SK-N-SH treated with all-trans-retinoic acid at 6 μM for 48 hours (cell line): Measurements from ENCODE around the gene PUM1.

Source experiments
- ATAC-seq: fragments of 200-7000 bp; cut with Tn5 transposase; 3 replicates; pipeline ENCODE4 v1.9.1; 2020; ENCODE audit warnings: mild to moderate bottlenecking, moderate library complexity
- ARNTL ChIP-seq: fragments of 450-650 bp; formaldehyde crosslinking; IDR thresholded peaks from 2 replicates; pipeline ENCODE4 v1.5.0; 2020; ENCODE audit warnings: low read depth, mild to moderate bottlenecking, moderate library complexity, borderline replicate concordance
- BACH2 ChIP-seq: fragments of 250-450 bp; sonication (Bioruptor Pico); IDR thresholded peaks from 2 replicates; pipeline ENCODE4 v1.9.0; 2021; ENCODE audit warnings: mild to moderate bottlenecking, borderline replicate concordance
- CSDC2 ChIP-seq: fragments of 250-450 bp; sonication (Bioruptor Pico); IDR thresholded peaks from 2 replicates; pipeline ENCODE4 v1.5.0; 2020; ENCODE audit warnings: mild to moderate bottlenecking, moderate library complexity
- ESRRG ChIP-seq: fragments of 250-450 bp; sonication (Bioruptor Pico); IDR thresholded peaks from 2 replicates; pipeline ENCODE4 v1.6.1; 2021; ENCODE audit warnings: mild to moderate bottlenecking
- GLIS3 ChIP-seq: fragments of 250-450 bp; sonication (Bioruptor Pico); IDR thresholded peaks from 2 replicates; pipeline ENCODE4 v1.5.0; 2020; ENCODE audit warnings: mild to moderate bottlenecking, moderate library complexity
- ISL1 ChIP-seq: fragments of 250-450 bp; sonication (Bioruptor Pico); IDR thresholded peaks from 2 replicates; pipeline ENCODE4 v2.1.2; 2022; ENCODE audit warnings: mild to moderate bottlenecking, moderate library complexity
- OSR1 ChIP-seq: fragments of 250-450 bp; sonication (Bioruptor Pico); IDR thresholded peaks from 2 replicates; pipeline ENCODE4 v1.8.0; 2022; ENCODE audit warnings: moderate library complexity, mild to moderate bottlenecking, inconsistent platforms
- PPARA ChIP-seq: fragments of 250-450 bp; sonication (Bioruptor Pico); IDR thresholded peaks from 2 replicates; pipeline ENCODE4 v1.5.0; 2020; ENCODE audit warnings: mild to moderate bottlenecking, borderline replicate concordance
- RARB ChIP-seq: fragments of 250-450 bp; sonication (Bioruptor Pico); IDR thresholded peaks from 2 replicates; pipeline ENCODE4 v1.8.0; 2021; ENCODE audit warnings: mild to moderate bottlenecking, moderate library complexity
- SNAI2 ChIP-seq: fragments of 250-450 bp; sonication (Bioruptor Pico); IDR thresholded peaks from 2 replicates; pipeline ENCODE4 v1.5.0; 2020; ENCODE audit warnings: mild to moderate bottlenecking, moderate library complexity
- TCF4 ChIP-seq: fragments of 250-450 bp; sonication (Bioruptor Pico); IDR thresholded peaks from 2 replicates; pipeline ENCODE4 v1.8.0; 2021; ENCODE audit warnings: mild to moderate bottlenecking, moderate library complexity, borderline replicate concordance
- TOX ChIP-seq: fragments of 250-450 bp; sonication (Bioruptor Pico); IDR thresholded peaks from 2 replicates; pipeline ENCODE4 v1.8.0; 2021; ENCODE audit warnings: mild to moderate bottlenecking, moderate library complexity, borderline replicate concordance
- ZC3H10 ChIP-seq: fragments of 250-450 bp; sonication (Bioruptor Pico); IDR thresholded peaks from 2 replicates; pipeline ENCODE4 v1.5.1; 2021; ENCODE audit warnings: mild to moderate bottlenecking, moderate library complexity
- ZFP3 ChIP-seq: fragments of 250-450 bp; sonication (Bioruptor Pico); IDR thresholded peaks from 2 replicates; pipeline ENCODE4 v1.5.0; 2020; ENCODE audit warnings: mild to moderate bottlenecking, moderate library complexity
- ZFP30 ChIP-seq: fragments of 450-650 bp; formaldehyde crosslinking; IDR thresholded peaks from 2 replicates; pipeline ENCODE4 v1.5.0; 2022; ENCODE audit warnings: mild to moderate bottlenecking, moderate library complexity
- ZNF565 ChIP-seq: fragments of 450-650 bp; formaldehyde crosslinking; conservative IDR thresholded peaks from 2 replicates; pipeline ENCODE4 v1.5.0; 2020; ENCODE audit warnings: low read depth, mild to moderate bottlenecking, moderate library complexity
- ZNF70 ChIP-seq: fragments of 450-650 bp; formaldehyde crosslinking; IDR thresholded peaks from 2 replicates; pipeline ENCODE4 v1.5.0; 2020; ENCODE audit warnings: mild to moderate bottlenecking, moderate library complexity
- ZNF8 ChIP-seq: fragments of 450-650 bp; formaldehyde crosslinking; IDR thresholded peaks from 2 replicates; pipeline ENCODE4 v1.5.0; 2020; ENCODE audit warnings: mild to moderate bottlenecking, moderate library complexity
- TF ChIP-seq, protein P1 (sequence below): fragments of 250-450 bp; sonication (Bioruptor Pico); IDR thresholded peaks from 2 replicates; pipeline ENCODE4 v1.5.1; 2021; ENCODE audit warnings: mild to moderate bottlenecking, moderate library complexity
- TF ChIP-seq, protein P2 (sequence below): fragments of 250-450 bp; sonication (Bioruptor Pico); IDR thresholded peaks from 2 replicates; pipeline ENCODE4 v1.8.0; 2021; ENCODE audit warnings: low read depth, mild to moderate bottlenecking, moderate library complexity, borderline replicate concordance
- TF ChIP-seq, protein P3 (sequence below): fragments of 250-450 bp; sonication (Bioruptor Pico); IDR thresholded peaks from 2 replicates; pipeline ENCODE4 v1.5.1; 2020; ENCODE audit warnings: low read depth, mild to moderate bottlenecking, moderate library complexity
- TF ChIP-seq, protein P4 (sequence below): fragments of 250-450 bp; sonication (Bioruptor Pico); IDR thresholded peaks from 2 replicates; pipeline ENCODE4 v1.5.0; 2020; ENCODE audit warnings: mild to moderate bottlenecking, moderate library complexity

Gene PUM1

GRCh38 chr1:30899577-30900389 lies 165.7 kb downstream of the PUM1 start:
- TF ChIP-seq PPARA (no peak), ZFP3 (CRISPR knock-in tag) (no peak), OSR1 (CRISPR knock-in tag) (no peak), ZNF565 (CRISPR knock-in tag) (no peak), ZC3H10 (CRISPR knock-in tag) (no peak), SNAI2 (no peak), ESRRG (CRISPR knock-in tag) (no peak)
- TF ChIP-seq, protein P1, sequence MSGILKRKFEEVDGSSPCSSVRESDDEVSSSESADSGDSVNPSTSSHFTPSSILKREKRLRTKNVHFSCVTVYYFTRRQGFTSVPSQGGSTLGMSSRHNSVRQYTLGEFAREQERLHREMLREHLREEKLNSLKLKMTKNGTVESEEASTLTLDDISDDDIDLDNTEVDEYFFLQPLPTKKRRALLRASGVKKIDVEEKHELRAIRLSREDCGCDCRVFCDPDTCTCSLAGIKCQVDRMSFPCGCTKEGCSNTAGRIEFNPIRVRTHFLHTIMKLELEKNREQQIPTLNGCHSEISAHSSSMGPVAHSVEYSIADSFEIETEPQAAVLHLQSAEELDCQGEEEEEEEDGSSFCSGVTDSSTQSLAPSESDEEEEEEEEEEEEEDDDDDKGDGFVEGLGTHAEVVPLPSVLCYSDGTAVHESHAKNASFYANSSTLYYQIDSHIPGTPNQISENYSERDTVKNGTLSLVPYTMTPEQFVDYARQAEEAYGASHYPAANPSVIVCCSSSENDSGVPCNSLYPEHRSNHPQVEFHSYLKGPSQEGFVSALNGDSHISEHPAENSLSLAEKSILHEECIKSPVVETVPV (CRISPR knock-in tag), result no peak
- TF ChIP-seq, protein P2, sequence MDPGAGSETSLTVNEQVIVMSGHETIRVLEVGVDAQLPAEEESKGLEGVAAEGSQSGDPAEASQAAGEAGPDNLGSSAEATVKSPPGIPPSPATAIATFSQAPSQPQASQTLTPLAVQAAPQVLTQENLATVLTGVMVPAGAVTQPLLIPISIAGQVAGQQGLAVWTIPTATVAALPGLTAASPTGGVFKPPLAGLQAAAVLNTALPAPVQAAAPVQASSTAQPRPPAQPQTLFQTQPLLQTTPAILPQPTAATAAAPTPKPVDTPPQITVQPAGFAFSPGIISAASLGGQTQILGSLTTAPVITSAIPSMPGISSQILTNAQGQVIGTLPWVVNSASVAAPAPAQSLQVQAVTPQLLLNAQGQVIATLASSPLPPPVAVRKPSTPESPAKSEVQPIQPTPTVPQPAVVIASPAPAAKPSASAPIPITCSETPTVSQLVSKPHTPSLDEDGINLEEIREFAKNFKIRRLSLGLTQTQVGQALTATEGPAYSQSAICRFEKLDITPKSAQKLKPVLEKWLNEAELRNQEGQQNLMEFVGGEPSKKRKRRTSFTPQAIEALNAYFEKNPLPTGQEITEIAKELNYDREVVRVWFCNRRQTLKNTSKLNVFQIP (CRISPR knock-in tag), result no peak
- TF ChIP-seq, protein P3, sequence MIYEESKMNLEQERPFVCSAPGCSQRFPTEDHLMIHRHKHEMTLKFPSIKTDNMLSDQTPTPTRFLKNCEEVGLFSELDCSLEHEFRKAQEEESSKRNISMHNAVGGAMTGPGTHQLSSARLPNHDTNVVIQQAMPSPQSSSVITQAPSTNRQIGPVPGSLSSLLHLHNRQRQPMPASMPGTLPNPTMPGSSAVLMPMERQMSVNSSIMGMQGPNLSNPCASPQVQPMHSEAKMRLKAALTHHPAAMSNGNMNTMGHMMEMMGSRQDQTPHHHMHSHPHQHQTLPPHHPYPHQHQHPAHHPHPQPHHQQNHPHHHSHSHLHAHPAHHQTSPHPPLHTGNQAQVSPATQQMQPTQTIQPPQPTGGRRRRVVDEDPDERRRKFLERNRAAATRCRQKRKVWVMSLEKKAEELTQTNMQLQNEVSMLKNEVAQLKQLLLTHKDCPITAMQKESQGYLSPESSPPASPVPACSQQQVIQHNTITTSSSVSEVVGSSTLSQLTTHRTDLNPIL (CRISPR knock-in tag), result no peak
- no peak for ATAC-seq

DNA sequence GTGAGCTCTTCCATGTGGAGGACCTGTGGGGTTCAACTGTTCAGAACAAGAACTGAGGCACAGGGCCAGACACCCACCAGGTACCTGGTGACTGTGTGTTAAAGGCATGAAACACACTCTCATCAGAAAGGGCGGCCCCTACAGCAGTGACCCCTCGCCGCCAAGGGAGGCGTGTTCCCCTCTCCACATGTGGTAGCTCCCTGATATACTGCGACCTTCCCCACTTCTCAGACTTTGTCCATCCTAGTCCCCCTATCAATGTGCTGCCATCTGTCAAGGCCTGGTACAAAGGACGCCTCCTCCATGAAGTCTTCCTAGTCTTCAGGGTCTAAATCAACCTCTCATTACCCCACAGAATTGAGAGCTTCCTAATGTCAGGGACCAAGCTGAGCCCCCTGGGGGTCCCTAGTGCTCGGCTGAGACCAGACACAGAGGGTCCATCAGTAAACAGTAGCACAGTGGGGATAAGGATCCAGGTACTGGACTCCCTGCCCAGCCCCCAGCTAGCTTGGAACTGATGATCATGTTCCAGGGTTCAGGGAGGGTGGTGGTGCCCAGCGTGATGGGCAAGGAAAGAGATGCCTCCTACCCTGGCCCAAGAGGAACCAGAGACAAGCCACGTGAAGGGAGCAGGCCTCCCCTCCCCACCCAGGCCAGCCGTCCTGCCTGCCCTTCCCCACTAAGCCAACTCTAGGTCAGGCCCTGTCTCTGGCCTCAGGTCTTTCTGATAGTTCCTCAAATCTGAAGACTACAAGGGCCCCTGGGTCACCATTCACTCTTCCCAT lies 167.3 kb downstream of the PUM1 start:
- TF ChIP-seq ZC3H10 (CRISPR knock-in tag) (no peak), OSR1 (CRISPR knock-in tag) (no peak), ZNF70 (no peak), ISL1 (CRISPR knock-in tag) (no peak), ARNTL (CRISPR knock-in tag) (no peak), ZNF8 (no peak), BACH2 (no peak), ESRRG (CRISPR knock-in tag) (no peak), PPARA (no peak), TOX (CRISPR knock-in tag) (no peak), TCF4 (CRISPR knock-in tag) (no peak), CSDC2 (no peak), ZNF565 (CRISPR knock-in tag) (no peak), ZFP3 (CRISPR knock-in tag) (no peak), ZFP30 (CRISPR knock-in tag) (no peak), RARB (CRISPR knock-in tag) (no peak), GLIS3 (no peak)
- TF ChIP-seq, protein P3 (CRISPR knock-in tag), result no peak
- TF ChIP-seq, protein P4, sequence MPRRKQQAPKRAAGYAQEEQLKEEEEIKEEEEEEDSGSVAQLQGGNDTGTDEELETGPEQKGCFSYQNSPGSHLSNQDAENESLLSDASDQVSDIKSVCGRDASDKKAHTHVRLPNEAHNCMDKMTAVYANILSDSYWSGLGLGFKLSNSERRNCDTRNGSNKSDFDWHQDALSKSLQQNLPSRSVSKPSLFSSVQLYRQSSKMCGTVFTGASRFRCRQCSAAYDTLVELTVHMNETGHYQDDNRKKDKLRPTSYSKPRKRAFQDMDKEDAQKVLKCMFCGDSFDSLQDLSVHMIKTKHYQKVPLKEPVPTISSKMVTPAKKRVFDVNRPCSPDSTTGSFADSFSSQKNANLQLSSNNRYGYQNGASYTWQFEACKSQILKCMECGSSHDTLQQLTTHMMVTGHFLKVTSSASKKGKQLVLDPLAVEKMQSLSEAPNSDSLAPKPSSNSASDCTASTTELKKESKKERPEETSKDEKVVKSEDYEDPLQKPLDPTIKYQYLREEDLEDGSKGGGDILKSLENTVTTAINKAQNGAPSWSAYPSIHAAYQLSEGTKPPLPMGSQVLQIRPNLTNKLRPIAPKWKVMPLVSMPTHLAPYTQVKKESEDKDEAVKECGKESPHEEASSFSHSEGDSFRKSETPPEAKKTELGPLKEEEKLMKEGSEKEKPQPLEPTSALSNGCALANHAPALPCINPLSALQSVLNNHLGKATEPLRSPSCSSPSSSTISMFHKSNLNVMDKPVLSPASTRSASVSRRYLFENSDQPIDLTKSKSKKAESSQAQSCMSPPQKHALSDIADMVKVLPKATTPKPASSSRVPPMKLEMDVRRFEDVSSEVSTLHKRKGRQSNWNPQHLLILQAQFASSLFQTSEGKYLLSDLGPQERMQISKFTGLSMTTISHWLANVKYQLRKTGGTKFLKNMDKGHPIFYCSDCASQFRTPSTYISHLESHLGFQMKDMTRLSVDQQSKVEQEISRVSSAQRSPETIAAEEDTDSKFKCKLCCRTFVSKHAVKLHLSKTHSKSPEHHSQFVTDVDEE (CRISPR knock-in tag), result no peak
- TF ChIP-seq, protein P2 (CRISPR knock-in tag), result no peak
- no peak for ATAC-seq
